Fibroblast of skin of scalp (primary cell): ENCODE data around the gene ALS2.

Experiments
- DNase-seq: peaks from one replicate; pipeline ENCODE4 v3.0.0-alpha.2; 2013

ALS2 gene

DNA sequence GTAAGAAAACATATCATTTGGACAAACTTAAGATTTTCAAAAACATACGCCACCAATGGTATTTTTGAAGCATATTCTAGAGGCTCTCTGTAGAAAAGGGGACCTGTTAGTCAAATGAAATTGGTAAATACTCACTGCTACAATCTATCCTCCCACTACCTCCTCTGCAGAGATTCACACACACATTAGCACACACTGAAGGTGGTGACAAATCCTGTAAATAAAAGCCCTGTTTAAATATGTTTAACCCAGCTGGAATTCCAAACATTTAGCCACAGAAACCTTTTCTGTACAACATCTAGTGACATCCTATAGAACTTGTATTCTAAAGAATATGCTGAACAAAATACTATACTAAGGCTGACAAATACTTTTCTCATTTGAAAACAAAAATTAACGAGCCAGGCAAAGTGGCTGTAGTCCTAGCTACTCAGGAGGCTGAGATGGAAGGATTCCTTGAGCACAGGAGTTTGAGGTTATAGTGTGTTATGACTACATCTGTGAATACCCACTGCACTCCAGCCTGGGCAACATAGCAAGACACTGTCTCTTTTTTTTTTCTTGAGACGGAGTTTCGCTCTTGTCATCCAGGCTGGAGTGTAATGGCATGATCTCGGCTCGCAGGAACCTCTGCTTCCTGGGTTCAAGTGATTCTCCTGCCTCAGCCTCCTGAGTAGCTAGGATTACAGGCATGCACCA is 25.9 kb downstream of the ALS2 start:
- peak; percentile 16 for DNase-seq

GRCh38 chr2:201751566-201751965 is 29.2 kb downstream of the ALS2 start:
- DNase-seq, result no peak

- DNase-seq, result no peak
Measured at GRCh38 chr2:201746551-201746950, 34.2 kb downstream of the ALS2 start.

DNA sequence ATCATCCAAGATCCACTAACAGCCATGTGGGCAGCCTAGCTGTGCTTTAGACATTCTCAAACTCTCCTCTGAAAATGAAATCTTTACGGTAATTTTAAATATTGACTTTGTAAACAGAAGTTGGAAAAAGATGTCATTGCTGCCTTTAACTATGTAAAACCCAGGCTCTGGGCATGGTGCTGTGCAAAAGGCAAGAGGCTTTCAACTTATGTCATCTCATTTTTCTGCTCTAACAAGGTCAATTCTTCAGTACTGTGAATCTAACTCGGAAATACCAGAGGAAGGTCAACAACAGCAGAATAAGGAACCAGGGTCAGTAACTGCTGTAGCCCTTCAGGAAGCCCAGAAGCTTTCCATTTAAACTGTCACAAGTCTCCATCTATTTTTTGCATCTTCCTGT is 45.2 kb downstream of the ALS2 start:
- DNase-seq, result no peak

DNA sequence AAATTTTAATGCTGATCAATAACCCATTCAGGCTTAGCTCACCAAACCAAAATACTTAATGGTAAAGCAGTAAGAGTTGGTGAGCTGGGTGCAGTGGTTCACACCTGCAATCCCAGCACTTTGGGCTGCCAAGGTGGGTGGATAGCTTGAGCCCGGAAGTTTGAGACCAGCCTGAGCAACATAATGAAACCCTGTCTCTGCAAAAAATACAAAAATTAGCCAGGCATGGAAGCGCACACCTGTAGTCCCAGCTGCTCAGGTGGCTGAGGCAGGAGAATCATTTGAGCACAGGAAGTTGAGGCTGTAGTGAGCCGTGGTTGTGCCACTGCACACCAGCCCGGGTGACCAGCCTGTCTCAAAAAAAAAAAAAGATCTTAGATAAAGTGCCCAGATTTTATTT is 46.6 kb downstream of the ALS2 start:
- no peak for DNase-seq

GRCh38 chr2:201733544-201733943 is 47.2 kb downstream of the ALS2 start:
- DNase-seq, result no peak

- no peak for DNase-seq
Measured at GRCh38 chr2:201730651-201731285, 50.0 kb downstream of the ALS2 start.

GRCh38 chr2:201715459-201715858 is 65.3 kb downstream of the ALS2 start:
- no peak for DNase-seq

DNA sequence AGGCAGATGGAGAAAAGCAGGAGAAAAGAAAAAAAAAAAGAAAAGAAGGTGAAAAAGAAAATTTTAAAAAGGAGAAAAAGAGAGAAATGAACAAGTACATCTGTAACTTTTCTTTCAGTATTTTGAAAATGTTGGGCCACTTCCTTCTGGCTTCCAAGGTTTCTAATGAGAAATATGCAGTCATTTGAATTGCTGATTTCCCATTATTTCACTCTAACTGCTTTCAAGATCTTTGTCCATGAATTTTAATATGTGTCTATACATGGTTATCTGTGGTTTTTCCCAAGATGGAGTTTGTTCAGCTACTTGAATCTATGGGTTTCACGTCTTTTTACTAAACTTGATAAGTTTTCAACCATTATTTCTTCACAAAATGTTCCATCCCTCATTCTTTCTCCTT is 68.0 kb downstream of the ALS2 start:
- no peak for DNase-seq

DNA sequence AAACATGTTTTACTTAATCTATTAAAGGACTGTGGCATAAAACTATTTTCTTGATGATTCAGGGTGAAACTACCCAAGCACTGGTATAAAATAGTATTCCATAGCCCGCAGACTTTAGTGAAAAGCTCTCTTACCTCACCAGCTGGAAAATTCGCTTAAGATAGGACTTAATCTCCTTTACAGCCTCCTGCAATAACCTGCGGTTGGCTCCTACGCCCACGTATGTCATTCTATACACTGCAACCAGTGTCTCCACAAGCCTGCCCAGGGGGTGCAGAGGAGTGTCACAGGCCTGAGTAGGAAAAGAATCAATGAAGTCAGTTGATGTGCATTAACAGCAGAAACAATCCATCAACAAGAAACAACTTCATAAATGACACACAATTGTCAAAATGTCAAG is 71.0 kb downstream of the ALS2 start:
- DNase-seq, result no peak

- DNase-seq, result no peak
Measured at GRCh38 chr2:201709049-201709448, 71.7 kb downstream of the ALS2 start.

GRCh38 chr2:201707753-201708152 is 73.0 kb downstream of the ALS2 start:
- DNase-seq, result peak; percentile 78

GRCh38 chr2:201707142-201707541 is 73.6 kb downstream of the ALS2 start:
- no peak for DNase-seq

DNA sequence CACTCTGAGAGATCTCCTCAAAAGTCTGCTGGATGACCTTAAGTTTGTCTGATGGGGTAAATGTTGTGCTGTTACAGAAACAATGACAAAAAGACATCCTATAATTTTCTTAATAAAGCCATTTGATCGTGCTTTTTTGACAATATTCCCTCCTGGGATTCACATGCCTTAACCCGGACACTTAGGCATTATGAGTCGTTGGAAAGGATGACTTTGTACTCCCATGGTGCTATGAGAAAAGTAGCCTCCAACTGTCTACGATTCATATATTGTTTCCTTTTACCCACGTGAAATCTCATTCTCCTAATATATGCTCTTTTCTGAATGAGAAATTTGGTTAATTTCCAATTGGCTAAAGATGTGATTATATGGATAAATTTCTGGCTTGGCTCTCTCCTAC is 76.2 kb downstream of the ALS2 start:
- DNase-seq, result peak; percentile 8

- no peak for DNase-seq
Measured at GRCh38 chr2:201701646-201702045, 79.1 kb downstream of the ALS2 start.

GRCh38 chr2:201699416-201699815 is 81.3 kb downstream of the ALS2 start:
- DNase-seq, result no peak

GRCh38 chr2:201698588-201699226 is 82.0 kb downstream of the ALS2 start, which contains the start of gene MPP4:
TSS of gene MPP4 (minus strand) at chr2:201698644. CDS start at chr2:201693954, 4,690 bp downstream.
- peak; percentile 46 for DNase-seq

GRCh38 chr2:201697899-201698298 is 82.8 kb downstream of the ALS2 start:
- peak; percentile 86 for DNase-seq

DNA sequence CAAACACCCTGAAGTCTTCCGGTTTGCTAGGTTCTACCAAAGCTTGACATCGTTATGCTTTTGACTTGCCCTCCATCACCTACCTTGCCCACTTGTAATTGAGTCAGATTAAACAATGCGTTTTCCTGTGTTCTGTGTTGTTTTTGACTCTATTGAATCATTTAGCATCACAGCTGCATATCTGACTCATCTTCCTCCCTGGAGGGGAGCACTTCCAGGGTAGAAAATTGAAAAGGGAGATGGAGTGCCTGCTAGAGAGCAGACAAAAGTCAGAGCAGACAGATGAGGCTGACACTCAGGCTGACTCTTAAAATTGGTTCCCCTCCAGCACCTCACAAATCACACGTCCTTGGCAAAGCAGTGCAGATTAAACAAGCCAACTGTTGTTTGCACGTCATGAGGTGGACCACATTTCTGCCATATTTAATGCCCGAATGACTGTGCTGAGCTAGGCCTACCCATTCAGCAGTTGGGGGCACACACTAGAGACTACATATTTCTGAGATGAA is 84.5 kb downstream of the ALS2 start:
- DNase-seq, result peak; percentile 90

DNA sequence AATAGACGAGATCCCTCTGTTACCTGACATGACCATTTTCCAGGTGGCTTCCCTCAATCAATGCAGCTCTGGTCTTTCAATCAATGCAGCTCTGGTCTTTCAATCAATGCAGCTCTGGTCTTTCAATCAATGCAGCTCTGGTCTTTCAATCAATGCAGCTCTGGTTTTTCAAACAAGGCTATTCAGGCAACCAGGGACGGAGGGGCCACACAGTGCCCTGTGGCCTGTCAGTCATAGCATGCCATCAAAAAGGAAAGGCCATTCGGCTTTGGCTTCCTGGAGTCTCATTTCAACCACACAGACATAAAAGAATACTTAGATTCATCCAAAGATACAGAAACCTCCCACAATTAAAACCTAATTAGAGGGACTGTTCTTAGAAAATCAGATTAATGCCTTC is 95.6 kb downstream of the ALS2 start:
- DNase-seq, result no peak

DNA sequence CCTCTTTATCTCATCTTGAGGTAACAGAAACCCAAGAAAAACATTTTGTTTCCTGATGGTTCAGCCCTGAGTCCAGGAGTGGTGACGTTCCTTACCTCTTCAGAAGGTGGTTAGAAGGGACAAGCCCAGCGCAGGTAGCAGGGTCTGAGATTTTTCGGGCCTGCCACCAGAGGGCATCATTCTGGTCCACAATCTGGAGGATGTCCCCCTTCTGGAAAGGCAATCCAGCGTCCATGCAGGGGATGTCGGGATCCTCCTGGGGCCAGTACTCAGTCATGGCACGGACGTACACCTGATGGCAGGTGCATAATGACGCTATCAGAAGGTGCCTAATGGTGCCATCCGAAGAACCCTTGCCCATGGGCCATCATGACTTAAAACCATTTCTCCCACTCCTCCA is 100.0 kb downstream of the ALS2 start:
- no peak for DNase-seq

- DNase-seq, result peak; percentile 21
Measured at GRCh38 chr2:201678401-201678800, 102.3 kb downstream of the ALS2 start.

DNA sequence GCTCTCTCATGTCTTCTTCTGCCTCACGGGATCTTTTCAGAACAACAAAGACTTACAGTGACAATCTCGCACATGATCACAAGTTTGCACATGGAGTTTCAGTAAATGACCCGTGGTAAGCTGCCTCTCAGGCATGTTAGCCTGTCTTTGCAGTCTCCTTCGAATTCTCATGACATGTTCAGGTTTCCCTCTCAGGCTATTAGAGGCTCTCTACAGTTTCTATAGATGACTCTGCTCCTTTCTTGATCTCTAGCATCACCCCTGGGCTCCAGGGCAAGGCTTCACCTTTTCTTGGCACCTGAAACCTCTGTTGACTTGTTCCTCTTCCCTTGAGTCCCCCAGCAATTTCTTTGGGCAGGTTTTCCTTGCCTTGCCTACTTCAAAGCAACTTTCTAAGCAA is 105.3 kb downstream of the ALS2 start:
- no peak for DNase-seq

- DNase-seq, result no peak
Measured at GRCh38 chr2:201674794-201675193, 105.9 kb downstream of the ALS2 start.
